Measurements from ENCODE around the gene MACROD2. TPM values are rescaled to one million over a fixed set of nuclear protein-coding genes. Genes with fewer than 3 reads are reported as not detected.

Gene MACROD2
- total RNA-seq, 1 experiment from 2014 or later = 3.7 TPM

DNA sequence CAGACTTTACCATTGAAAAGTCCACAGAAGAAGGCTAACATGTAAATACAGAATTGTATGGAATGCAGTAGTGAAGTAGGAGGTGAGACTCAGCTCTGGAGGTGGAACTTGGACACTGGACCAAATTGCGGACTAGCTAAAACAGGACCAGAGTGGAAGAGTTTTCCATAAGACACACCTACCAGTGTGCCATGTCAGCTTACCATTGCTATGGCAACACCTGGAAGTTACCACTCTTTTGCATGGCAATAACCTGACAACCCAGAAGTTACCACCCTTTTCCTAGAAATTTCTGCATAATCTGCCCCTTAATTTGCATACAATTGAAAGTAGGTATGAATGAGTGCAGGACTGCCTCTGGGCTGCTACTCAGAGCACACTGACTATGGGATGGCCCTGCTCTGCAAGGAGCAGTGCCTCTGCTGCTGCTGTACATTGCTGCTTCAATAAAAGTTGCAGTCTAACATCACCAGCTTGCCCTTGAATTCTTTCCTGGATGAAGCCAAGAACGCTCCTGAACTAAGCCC, 911.7 kb downstream of the MACROD2 start:
- H4K20me1 ChIP-seq (ENCODE audit: insufficient read depth) = no peaks in the 10 kb centered on the region
- no peaks in the 10 kb centered on the region for H3K4me1 ChIP-seq (ENCODE audit: control insufficient read depth in 1 of 2, insufficient read depth in 2 of 2, low read length in 2 of 2)
- TF ChIP-seq RAD21 (IDR thresholded peaks at IDR 0.05; ENCODE audit: low read depth) = no peak
- no peak for TF ChIP-seq SP1 (IDR thresholded peaks at IDR 0.05; ENCODE audit: low read depth)
- no peak for TF ChIP-seq ZFX (IDR thresholded peaks at IDR 0.05)
- TF ChIP-seq ZBTB33 (IDR thresholded peaks at IDR 0.05; ENCODE audit: extremely low read depth, insufficient replicate concordance, low read length) = no peak
- no peak for TF ChIP-seq EZH2phosphoT487 (IDR thresholded peaks at IDR 0.05; ENCODE audit: borderline replicate concordance)
- no peak for TF ChIP-seq ATF3 (IDR thresholded peaks at IDR 0.05)
- DNase-seq (ENCODE audit: low read depth, low spot score) (no peak), ATAC-seq (no peak)
- ChIA-PET RAD21 (ENCODE audit: low non-redundant PET in 1 of 2, low total read pairs in 2 of 2, uncharacterized antibody in 2 of 2, unreplicated experiment in 2 of 2) (no interaction called here), CTCF (no interaction called here), POLR2A (no interaction called here)
- no peaks in the 10 kb centered on the region for H3K9me2 ChIP-seq (ENCODE audit: insufficient read depth)
- no peaks in the 10 kb centered on the region for H3K9me3 ChIP-seq (ENCODE audit: control insufficient read depth in 1 of 2, insufficient read depth in 1 of 2, low read depth in 1 of 2, low read length in 2 of 2)
- H3K36me3 ChIP-seq (ENCODE audit: control insufficient read depth in 1 of 2, insufficient read depth in 2 of 2, low read length in 2 of 2) = no peaks in the 10 kb centered on the region
- H3K27me3 ChIP-seq (ENCODE audit: insufficient read depth, low read length) = no peaks in the 10 kb centered on the region
- no peak overlapping the region for H3K4me2 ChIP-seq (ENCODE audit: low read length)
- intact Hi-C loops (cut with micrococcal nuclease) = no loop called here
- no peak overlapping the region for H3K9ac ChIP-seq (ENCODE audit: low read length)
- no peak overlapping the region for H2AFZ ChIP-seq (ENCODE audit: low read depth, low read length, poor library complexity, severe bottlenecking)
- H3K79me2 ChIP-seq (ENCODE audit: insufficient read depth, low read length) = no peaks in the 10 kb centered on the region
- no peak overlapping the region for H3K4me3 ChIP-seq (replicated peaks in 1 of 2; ENCODE audit: low read depth in 1 of 2, low read length in 2 of 2)
- H3K27ac ChIP-seq (ENCODE audit: low read depth, low read length) = no peak overlapping the region
- no TSS peak for BruUV-seq (replicated peaks)

GRCh38 chr20:14910126-14910525, 914.8 kb downstream of the MACROD2 start:
- ATAC-seq (no peak), DNase-seq (ENCODE audit: low read depth, low spot score) (no peak)
- ChIA-PET POLR2A (no interaction called here), CTCF (no interaction called here), RAD21 (ENCODE audit: low non-redundant PET in 1 of 2, low total read pairs in 2 of 2, uncharacterized antibody in 2 of 2, unreplicated experiment in 2 of 2) (no interaction called here)
- Histone ChIP-seq H4K20me1 (ENCODE audit: insufficient read depth) (no peaks in the 10 kb centered on the region), H3K36me3 (ENCODE audit: control insufficient read depth in 1 of 2, insufficient read depth in 2 of 2, low read length in 2 of 2) (no peaks in the 10 kb centered on the region), H3K9me3 (ENCODE audit: control insufficient read depth in 1 of 2, insufficient read depth in 1 of 2, low read depth in 1 of 2, low read length in 2 of 2) (no peaks in the 10 kb centered on the region), H3K4me1 (ENCODE audit: control insufficient read depth in 1 of 2, insufficient read depth in 2 of 2, low read length in 2 of 2) (no peaks in the 10 kb centered on the region), H3K79me2 (ENCODE audit: insufficient read depth, low read length) (no peaks in the 10 kb centered on the region), H2AFZ (ENCODE audit: low read depth, low read length, poor library complexity, severe bottlenecking) (no peak overlapping the region), H3K27ac (ENCODE audit: low read depth, low read length) (no peak overlapping the region), H3K9ac (ENCODE audit: low read length) (no peak overlapping the region), H3K27me3 (ENCODE audit: insufficient read depth, low read length) (no peaks in the 10 kb centered on the region), H3K4me2 (ENCODE audit: low read length) (no peak overlapping the region), H3K9me2 (ENCODE audit: insufficient read depth) (no peaks in the 10 kb centered on the region), H3K4me3 (replicated peaks in 1 of 2; ENCODE audit: low read depth in 1 of 2, low read length in 2 of 2) (no peak overlapping the region)
- BruUV-seq (replicated peaks) = no TSS peak
- intact Hi-C loops (cut with micrococcal nuclease) = no loop called here
- no peak for TF ChIP-seq POLR2A (IDR thresholded peaks at IDR 0.05; ENCODE audit: borderline replicate concordance, extremely low read depth, insufficient read depth, insufficient read length)
- TF ChIP-seq SRF (IDR thresholded peaks at IDR 0.05; ENCODE audit: low read depth) = no peak
- TF ChIP-seq SIN3A (IDR thresholded peaks at IDR 0.05; ENCODE audit: low read depth) = no peak
- no peak for TF ChIP-seq POLR2AphosphoS5 (IDR thresholded peaks at IDR 0.05; ENCODE audit: low read depth, low read length)
- TF ChIP-seq ATF3 (IDR thresholded peaks at IDR 0.05) = no peak
- no peak for TF ChIP-seq EGR1 (IDR thresholded peaks at IDR 0.05; ENCODE audit: low read depth)
- TF ChIP-seq, protein P1, sequence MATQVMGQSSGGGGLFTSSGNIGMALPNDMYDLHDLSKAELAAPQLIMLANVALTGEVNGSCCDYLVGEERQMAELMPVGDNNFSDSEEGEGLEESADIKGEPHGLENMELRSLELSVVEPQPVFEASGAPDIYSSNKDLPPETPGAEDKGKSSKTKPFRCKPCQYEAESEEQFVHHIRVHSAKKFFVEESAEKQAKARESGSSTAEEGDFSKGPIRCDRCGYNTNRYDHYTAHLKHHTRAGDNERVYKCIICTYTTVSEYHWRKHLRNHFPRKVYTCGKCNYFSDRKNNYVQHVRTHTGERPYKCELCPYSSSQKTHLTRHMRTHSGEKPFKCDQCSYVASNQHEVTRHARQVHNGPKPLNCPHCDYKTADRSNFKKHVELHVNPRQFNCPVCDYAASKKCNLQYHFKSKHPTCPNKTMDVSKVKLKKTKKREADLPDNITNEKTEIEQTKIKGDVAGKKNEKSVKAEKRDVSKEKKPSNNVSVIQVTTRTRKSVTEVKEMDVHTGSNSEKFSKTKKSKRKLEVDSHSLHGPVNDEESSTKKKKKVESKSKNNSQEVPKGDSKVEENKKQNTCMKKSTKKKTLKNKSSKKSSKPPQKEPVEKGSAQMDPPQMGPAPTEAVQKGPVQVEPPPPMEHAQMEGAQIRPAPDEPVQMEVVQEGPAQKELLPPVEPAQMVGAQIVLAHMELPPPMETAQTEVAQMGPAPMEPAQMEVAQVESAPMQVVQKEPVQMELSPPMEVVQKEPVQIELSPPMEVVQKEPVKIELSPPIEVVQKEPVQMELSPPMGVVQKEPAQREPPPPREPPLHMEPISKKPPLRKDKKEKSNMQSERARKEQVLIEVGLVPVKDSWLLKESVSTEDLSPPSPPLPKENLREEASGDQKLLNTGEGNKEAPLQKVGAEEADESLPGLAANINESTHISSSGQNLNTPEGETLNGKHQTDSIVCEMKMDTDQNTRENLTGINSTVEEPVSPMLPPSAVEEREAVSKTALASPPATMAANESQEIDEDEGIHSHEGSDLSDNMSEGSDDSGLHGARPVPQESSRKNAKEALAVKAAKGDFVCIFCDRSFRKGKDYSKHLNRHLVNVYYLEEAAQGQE (IDR thresholded peaks at IDR 0.05; ENCODE audit: low read depth) = no peak
- TF ChIP-seq TCF7L2 (IDR thresholded peaks at IDR 0.05; ENCODE audit: borderline replicate concordance, extremely low read depth, insufficient read depth, insufficient read length) = no peak
- no peak for TF ChIP-seq CBX3 (IDR thresholded peaks at IDR 0.05; ENCODE audit: low read depth)
- TF ChIP-seq EZH2phosphoT487 (IDR thresholded peaks at IDR 0.05; ENCODE audit: borderline replicate concordance) = no peak
- TF ChIP-seq SP1 (IDR thresholded peaks at IDR 0.05; ENCODE audit: low read depth) = no peak
- TF ChIP-seq MAX (IDR thresholded peaks at IDR 0.05) = no peak

All from HCT116 (cell line).